ENCODE results near the gene DTNB.

The DTNB gene

DNA sequence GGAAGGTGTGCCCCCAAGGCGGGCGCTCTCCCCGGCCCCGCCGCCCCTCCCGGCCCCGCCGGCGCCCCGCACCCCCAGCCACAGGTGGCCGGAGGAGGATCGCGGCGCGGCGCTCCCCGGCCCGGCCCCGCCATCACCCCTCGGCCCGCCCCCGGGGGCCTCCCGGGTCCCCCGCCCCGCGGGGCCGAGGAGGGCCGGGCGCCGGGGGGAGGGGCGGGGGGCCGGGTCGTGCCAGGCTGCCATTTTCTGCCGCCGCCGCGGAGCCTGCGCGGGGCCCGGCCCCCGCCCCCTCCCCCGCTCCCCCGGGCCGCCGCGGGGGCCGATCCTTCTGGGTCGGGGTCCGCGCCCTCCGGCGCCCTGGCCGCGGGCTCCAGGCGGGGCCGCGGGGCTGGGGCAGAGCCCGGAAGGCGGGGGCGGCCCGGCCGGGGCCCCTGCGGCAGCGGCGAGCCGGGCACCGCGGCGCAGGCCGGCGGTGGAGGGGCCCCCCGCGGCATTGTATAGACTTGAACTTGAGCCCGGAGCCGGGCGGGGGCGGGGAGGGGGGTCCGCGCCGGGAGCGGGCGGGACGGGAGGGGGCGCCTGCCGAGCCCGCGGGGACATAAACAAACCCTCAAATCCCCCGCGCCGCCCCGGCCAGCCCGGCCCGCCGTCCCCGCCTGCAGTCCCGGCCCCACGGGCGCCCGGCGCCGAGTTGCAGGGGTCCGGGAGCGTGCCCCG, 332.2 kb downstream of the DTNB start:
- Histone ChIP-seq H3K9me3 (ENCODE audit: insufficient read depth, low read depth, low read length) (no peaks in the 10 kb centered on the region), H3K4me1 (ENCODE audit: insufficient read depth, low read length) (peaks cover 14% of the 10 kb centered on the region), H3K36me3 (ENCODE audit: insufficient read depth, low read length) (no peaks in the 10 kb centered on the region), H3K4me3 (ENCODE audit: low read length) (peak overlapping the region; percentile 51), H3K27ac (ENCODE audit: low read depth, low read length) (no peak overlapping the region), H3K27me3 (ENCODE audit: insufficient read depth, low read length) (peaks cover 36% of the 10 kb centered on the region), H3K9ac (ENCODE audit: low read depth, low read length) (no peak overlapping the region)
- WGBS = under 1% methylated on average over 91 of the region's 104 CpGs

DNA sequence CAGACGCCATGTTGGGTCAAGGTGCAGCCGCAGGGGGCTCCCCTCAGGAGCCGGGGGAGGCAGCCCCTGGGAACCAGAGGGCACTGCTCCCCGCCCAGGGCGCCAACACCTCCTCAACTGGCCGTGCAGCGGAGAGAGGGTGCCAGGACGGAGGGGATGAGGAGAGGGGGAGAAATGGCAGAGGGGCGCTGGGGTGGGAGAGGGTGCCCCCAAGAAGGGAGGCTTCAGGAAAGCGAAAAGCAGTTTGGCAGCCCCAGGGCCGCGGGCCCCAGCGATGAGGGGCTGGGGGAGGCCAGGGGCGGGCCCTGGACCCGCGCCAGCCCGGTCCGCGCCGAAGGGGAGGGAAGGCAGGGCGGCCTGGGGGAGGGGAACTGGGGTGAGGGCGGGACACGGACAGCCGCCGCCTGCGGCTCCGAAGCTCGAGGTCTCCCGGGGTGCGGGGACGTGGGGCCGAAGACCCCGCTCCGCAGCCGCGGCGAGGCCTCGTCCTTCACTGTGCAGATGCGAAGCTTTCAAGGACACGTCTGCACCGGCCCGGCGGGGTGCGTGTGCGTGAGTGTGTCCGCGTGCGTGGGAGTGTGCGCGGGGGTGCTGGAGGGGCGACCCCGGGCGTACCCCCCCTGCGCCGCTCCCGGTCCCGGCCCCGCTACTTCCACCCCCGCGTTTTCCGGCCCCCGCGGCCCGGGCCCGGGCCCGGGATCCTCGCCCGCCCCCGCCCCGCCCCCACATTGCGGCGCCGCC, 333.0 kb downstream of the DTNB start:
- peak overlapping the region; percentile 51 for H3K4me3 ChIP-seq (ENCODE audit: low read length)
- peaks cover 36% of the 10 kb centered on the region for H3K27me3 ChIP-seq (ENCODE audit: insufficient read depth, low read length)
- no peaks in the 10 kb centered on the region for H3K36me3 ChIP-seq (ENCODE audit: insufficient read depth, low read length)
- WGBS = 4% methylated on average over 73 of the region's 73 CpGs
- no peak overlapping the region for H3K27ac ChIP-seq (ENCODE audit: low read depth, low read length)
- no peak overlapping the region for H3K9ac ChIP-seq (ENCODE audit: low read depth, low read length)
- H3K4me1 ChIP-seq (ENCODE audit: insufficient read depth, low read length) = peaks cover 18% of the 10 kb centered on the region
- no peaks in the 10 kb centered on the region for H3K9me3 ChIP-seq (ENCODE audit: insufficient read depth, low read depth, low read length)

GRCh38 chr2:25339791-25340180, 333.6 kb downstream of the DTNB start:
- H3K4me3 ChIP-seq (ENCODE audit: low read length) = peak overlapping the region; percentile 51
- peaks cover 24% of the 10 kb centered on the region for H3K4me1 ChIP-seq (ENCODE audit: insufficient read depth, low read length)
- WGBS = 27% methylated on average over 18 of the region's 18 CpGs
- no peaks in the 10 kb centered on the region for H3K36me3 ChIP-seq (ENCODE audit: insufficient read depth, low read length)
- H3K9ac ChIP-seq (ENCODE audit: low read depth, low read length) = no peak overlapping the region
- H3K9me3 ChIP-seq (ENCODE audit: insufficient read depth, low read depth, low read length) = no peaks in the 10 kb centered on the region
- H3K27ac ChIP-seq (ENCODE audit: low read depth, low read length) = no peak overlapping the region; the same call in 1 of the 2 replicates
- peaks cover 36% of the 10 kb centered on the region for H3K27me3 ChIP-seq (ENCODE audit: insufficient read depth, low read length)

- Histone ChIP-seq H3K4me1 (ENCODE audit: insufficient read depth, low read length) (peaks cover 28% of the 10 kb centered on the region), H3K9ac (ENCODE audit: low read depth, low read length) (no peak overlapping the region), H3K4me3 (ENCODE audit: low read length) (no peak overlapping the region; the same call in 1 of the 2 replicates), H3K27me3 (ENCODE audit: insufficient read depth, low read length) (peaks cover 36% of the 10 kb centered on the region), H3K36me3 (ENCODE audit: insufficient read depth, low read length) (no peaks in the 10 kb centered on the region), H3K9me3 (ENCODE audit: insufficient read depth, low read depth, low read length) (no peaks in the 10 kb centered on the region), H3K27ac (ENCODE audit: low read depth, low read length) (no peak overlapping the region; the same call in 1 of the 2 replicates)
- WGBS = 77% methylated on average over 8 of the region's 8 CpGs
Measured at GRCh38 chr2:25339211-25339674, 334.1 kb downstream of the DTNB start.

GRCh38 chr2:25338401-25338800, 335.0 kb downstream of the DTNB start:
- Histone ChIP-seq H3K9me3 (ENCODE audit: insufficient read depth, low read depth, low read length) (no peaks in the 10 kb centered on the region), H3K9ac (ENCODE audit: low read depth, low read length) (no peak overlapping the region), H3K27ac (ENCODE audit: low read depth, low read length) (no peak overlapping the region), H3K27me3 (ENCODE audit: insufficient read depth, low read length) (peaks cover 27% of the 10 kb centered on the region), H3K4me3 (ENCODE audit: low read length) (no peak overlapping the region), H3K36me3 (ENCODE audit: insufficient read depth, low read length) (no peaks in the 10 kb centered on the region), H3K4me1 (ENCODE audit: insufficient read depth, low read length) (peaks cover 36% of the 10 kb centered on the region)
- WGBS = 89% methylated on average over 13 of the region's 13 CpGs

DNA sequence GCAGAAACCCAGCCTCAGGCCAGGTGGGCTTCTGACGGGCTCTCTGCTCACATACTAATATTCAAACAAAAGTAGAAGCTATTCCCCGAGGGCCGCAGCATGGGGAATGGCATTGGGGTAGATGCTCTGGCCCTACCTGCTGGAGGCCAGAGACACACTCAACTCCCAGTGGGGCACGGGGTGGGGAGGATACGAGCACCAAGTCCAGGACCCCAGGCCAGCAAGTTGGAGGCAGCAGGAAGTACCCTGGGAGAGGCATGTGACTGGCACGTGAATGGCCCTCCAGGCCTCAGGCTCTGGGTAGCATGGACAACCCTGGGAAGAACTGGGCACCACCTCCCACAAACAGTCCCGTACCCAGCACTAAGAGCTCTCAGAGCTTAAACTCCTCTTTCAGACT, 335.5 kb downstream of the DTNB start:
- Histone ChIP-seq H3K9me3 (ENCODE audit: insufficient read depth, low read depth, low read length) (no peaks in the 10 kb centered on the region), H3K4me3 (ENCODE audit: low read length) (no peak overlapping the region), H3K27me3 (ENCODE audit: insufficient read depth, low read length) (peaks cover 23% of the 10 kb centered on the region), H3K4me1 (ENCODE audit: insufficient read depth, low read length) (peaks cover 36% of the 10 kb centered on the region), H3K9ac (ENCODE audit: low read depth, low read length) (no peak overlapping the region), H3K27ac (ENCODE audit: low read depth, low read length) (no peak overlapping the region), H3K36me3 (ENCODE audit: insufficient read depth, low read length) (no peaks in the 10 kb centered on the region)
- WGBS = 90% methylated on average over 7 of the region's 7 CpGs

GRCh38 chr2:25337276-25337675, 336.1 kb downstream of the DTNB start:
- Histone ChIP-seq H3K9ac (ENCODE audit: low read depth, low read length) (no peak overlapping the region), H3K27ac (ENCODE audit: low read depth, low read length) (no peak overlapping the region), H3K9me3 (ENCODE audit: insufficient read depth, low read depth, low read length) (no peaks in the 10 kb centered on the region), H3K4me1 (ENCODE audit: insufficient read depth, low read length) (peaks cover 36% of the 10 kb centered on the region), H3K36me3 (ENCODE audit: insufficient read depth, low read length) (no peaks in the 10 kb centered on the region), H3K27me3 (ENCODE audit: insufficient read depth, low read length) (peaks cover 19% of the 10 kb centered on the region; the same call in 1 of the 2 replicates), H3K4me3 (ENCODE audit: low read length) (no peak overlapping the region)
- 90% methylated on average over 10 of the region's 10 CpGs for WGBS

DNA sequence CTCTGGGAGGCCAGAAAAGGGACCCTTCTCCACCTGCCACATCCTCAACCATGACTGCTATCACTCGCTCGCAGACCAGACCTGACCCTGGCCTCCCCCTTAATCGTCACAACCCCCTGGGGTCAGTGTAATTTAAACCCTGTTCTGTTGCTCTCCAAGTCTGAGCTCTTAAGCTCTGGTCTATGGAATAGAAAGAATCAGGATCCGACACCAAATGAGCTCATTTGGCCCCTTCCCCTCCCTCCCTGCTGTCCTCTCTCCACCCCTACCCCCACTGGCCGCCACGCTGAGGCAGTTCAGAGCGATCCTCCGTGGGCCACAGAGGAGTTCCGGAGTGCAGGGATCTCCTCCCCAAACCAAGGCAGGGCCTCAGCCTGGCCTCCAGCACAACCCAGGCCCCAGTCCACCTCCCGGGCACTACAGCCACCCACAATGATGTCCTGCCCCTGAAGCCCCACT, 337.0 kb downstream of the DTNB start:
- H3K9me3 ChIP-seq (ENCODE audit: insufficient read depth, low read depth, low read length) = no peaks in the 10 kb centered on the region
- no peaks in the 10 kb centered on the region for H3K36me3 ChIP-seq (ENCODE audit: insufficient read depth, low read length)
- WGBS = 36% methylated on average over 10 of the region's 10 CpGs
- H3K9ac ChIP-seq (ENCODE audit: low read depth, low read length) = no peak overlapping the region
- no peak overlapping the region for H3K4me3 ChIP-seq (ENCODE audit: low read length)
- peaks cover 19% of the 10 kb centered on the region; the same call in 1 of the 2 replicates for H3K27me3 ChIP-seq (ENCODE audit: insufficient read depth, low read length)
- H3K27ac ChIP-seq (ENCODE audit: low read depth, low read length) = no peak overlapping the region
- peaks cover 36% of the 10 kb centered on the region for H3K4me1 ChIP-seq (ENCODE audit: insufficient read depth, low read length)

DNA sequence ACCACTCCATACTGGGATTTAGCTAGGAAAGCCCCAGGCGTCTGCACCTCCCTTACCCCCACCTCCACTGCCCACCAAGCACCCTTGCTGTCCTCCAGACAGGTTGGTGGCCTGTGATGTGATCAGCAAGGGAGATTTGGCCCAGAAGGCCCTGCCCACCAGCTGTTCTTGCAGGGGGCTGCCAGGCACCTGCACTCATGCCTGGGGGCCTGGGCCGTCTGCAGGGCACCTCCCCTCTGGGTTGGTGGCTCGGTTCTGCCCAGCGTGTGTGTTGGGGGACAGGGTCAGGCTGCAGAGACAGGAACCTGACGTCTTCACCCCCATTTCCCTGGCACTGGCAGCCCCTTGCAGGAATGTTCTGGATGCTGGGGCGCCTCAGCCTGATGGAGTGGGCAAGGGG, 337.4 kb downstream of the DTNB start:
- Histone ChIP-seq H3K4me3 (ENCODE audit: low read length) (no peak overlapping the region), H3K9ac (ENCODE audit: low read depth, low read length) (no peak overlapping the region), H3K27me3 (ENCODE audit: insufficient read depth, low read length) (peaks cover 19% of the 10 kb centered on the region; the same call in 1 of the 2 replicates), H3K4me1 (ENCODE audit: insufficient read depth, low read length) (peaks cover 36% of the 10 kb centered on the region), H3K36me3 (ENCODE audit: insufficient read depth, low read length) (no peaks in the 10 kb centered on the region), H3K27ac (ENCODE audit: low read depth, low read length) (no peak overlapping the region), H3K9me3 (ENCODE audit: insufficient read depth, low read depth, low read length) (no peaks in the 10 kb centered on the region)
- 69% methylated on average over 6 of the region's 6 CpGs for WGBS

DNA sequence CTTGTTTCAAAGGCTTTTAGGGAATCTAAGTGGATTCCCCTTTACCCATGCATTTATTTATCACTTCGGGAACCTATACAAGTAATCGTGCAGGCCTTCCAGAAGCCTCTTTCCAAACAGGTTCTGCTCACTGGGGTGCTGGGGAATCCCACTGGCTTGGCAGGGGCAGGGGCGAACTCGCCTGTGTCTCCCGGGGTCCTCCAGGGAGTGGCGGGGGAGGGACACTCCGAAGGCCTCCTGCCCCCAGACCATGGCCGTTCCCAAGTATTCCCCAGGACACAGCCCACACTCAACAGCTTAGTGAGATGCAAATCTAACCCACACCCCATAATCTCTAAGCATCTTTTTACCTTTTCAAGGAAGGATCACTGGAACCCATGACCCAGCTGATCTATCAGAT, 338.2 kb downstream of the DTNB start:
- no peaks in the 10 kb centered on the region for H3K36me3 ChIP-seq (ENCODE audit: insufficient read depth, low read length)
- H3K9me3 ChIP-seq (ENCODE audit: insufficient read depth, low read depth, low read length) = no peaks in the 10 kb centered on the region
- peaks cover 14% of the 10 kb centered on the region; the same call in 1 of the 2 replicates for H3K27me3 ChIP-seq (ENCODE audit: insufficient read depth, low read length)
- H3K4me3 ChIP-seq (ENCODE audit: low read length) = no peak overlapping the region
- no peak overlapping the region for H3K9ac ChIP-seq (ENCODE audit: low read depth, low read length)
- H3K27ac ChIP-seq (ENCODE audit: low read depth, low read length) = no peak overlapping the region
- 80% methylated on average over 8 of the region's 8 CpGs for WGBS
- peaks cover 36% of the 10 kb centered on the region for H3K4me1 ChIP-seq (ENCODE audit: insufficient read depth, low read length)

- 91% methylated on average over 8 of the region's 8 CpGs for WGBS
- peaks cover 7% of the 10 kb centered on the region; the same call in 1 of the 2 replicates for H3K27me3 ChIP-seq (ENCODE audit: insufficient read depth, low read length)
- no peak overlapping the region for H3K9ac ChIP-seq (ENCODE audit: low read depth, low read length)
- no peaks in the 10 kb centered on the region for H3K9me3 ChIP-seq (ENCODE audit: insufficient read depth, low read depth, low read length)
- H3K36me3 ChIP-seq (ENCODE audit: insufficient read depth, low read length) = no peaks in the 10 kb centered on the region
- H3K27ac ChIP-seq (ENCODE audit: low read depth, low read length) = no peak overlapping the region
- peaks cover 36% of the 10 kb centered on the region for H3K4me1 ChIP-seq (ENCODE audit: insufficient read depth, low read length)
- H3K4me3 ChIP-seq (ENCODE audit: low read length) = no peak overlapping the region
Measured at GRCh38 chr2:25334482-25334881, 338.9 kb downstream of the DTNB start.

Measured in HUES64 (cell line).